GM19023 (cell line): ENCODE data around the gene TROAP.
"Not testable (repeated sequence)": the region's sequence is repeated elsewhere in the genome, so short reads cannot be mapped to it uniquely, and the experiment has no call there.

Experiments
- ATAC-seq: cut with Tn5 transposase; IDR thresholded peaks from one replicate; pipeline ENCODE4 v1.9.1; 2021; ENCODE audit warnings: mild to moderate bottlenecking, moderate library complexity; ENCODE audit not compliant: unreplicated experiment

Gene TROAP

GRCh38 chr12:49294086-49294803 is 28.8 kb upstream of the TROAP start:
- ATAC-seq: no peak

DNA sequence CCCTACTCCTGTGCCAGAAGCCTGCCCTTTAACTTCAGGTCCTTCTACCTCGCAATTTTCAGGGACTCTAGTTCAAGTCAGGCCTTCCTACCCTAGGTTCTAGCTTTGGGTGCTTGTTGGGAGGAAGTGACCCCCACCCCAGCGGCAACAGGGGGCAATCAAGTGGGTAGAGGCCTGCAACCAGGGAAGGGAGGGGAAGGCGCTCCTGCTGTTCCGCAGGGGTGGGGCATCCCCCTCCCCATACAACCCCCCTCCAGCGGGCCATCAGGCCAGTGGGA is 28.3 kb upstream of the TROAP start:
- ATAC-seq: no peak

DNA sequence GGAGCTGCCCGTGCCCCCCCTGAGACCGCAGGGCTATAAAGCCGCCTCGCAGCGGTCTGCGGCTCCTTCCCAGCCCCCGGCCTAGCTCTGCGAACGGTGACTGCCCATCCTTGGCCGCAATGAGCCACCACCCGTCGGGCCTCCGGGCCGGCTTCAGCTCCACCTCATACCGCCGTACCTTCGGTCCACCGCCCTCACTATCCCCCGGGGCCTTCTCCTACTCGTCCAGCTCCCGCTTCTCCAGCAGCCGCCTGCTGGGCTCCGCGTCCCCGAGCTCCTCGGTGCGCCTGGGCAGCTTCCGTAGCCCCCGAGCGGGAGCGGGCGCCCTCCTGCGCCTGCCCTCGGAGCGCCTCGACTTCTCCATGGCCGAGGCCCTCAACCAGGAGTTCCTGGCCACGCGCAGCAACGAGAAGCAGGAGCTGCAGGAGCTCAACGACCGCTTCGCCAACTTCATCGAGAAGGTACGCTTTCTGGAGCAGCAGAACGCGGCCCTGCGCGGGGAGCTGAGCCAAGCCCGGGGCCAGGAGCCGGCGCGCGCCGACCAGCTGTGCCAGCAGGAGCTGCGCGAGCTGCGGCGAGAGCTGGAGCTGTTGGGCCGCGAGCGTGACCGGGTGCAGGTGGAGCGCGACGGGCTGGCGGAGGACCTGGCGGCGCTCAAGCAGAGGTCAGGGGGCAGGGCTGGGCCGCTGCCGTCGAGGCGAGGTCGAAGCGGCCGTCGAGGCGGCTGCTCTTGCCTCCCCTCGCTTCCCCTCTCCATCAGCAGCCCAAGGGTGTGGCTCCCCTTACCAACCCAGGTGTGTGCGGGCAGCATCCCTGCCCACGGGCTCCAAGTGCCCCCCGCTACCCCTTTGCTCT is 27.7 kb upstream of the TROAP start, which contains the start of gene PRPH:
TSS of gene PRPH (plus strand) at position 66 of the 855 bp plus-strand sequence. CDS start at position 120, 54 bp downstream.
- no peak for ATAC-seq

GRCh38 chr12:49296034-49296835 is 26.8 kb upstream of the TROAP start:
- no peak for ATAC-seq

DNA sequence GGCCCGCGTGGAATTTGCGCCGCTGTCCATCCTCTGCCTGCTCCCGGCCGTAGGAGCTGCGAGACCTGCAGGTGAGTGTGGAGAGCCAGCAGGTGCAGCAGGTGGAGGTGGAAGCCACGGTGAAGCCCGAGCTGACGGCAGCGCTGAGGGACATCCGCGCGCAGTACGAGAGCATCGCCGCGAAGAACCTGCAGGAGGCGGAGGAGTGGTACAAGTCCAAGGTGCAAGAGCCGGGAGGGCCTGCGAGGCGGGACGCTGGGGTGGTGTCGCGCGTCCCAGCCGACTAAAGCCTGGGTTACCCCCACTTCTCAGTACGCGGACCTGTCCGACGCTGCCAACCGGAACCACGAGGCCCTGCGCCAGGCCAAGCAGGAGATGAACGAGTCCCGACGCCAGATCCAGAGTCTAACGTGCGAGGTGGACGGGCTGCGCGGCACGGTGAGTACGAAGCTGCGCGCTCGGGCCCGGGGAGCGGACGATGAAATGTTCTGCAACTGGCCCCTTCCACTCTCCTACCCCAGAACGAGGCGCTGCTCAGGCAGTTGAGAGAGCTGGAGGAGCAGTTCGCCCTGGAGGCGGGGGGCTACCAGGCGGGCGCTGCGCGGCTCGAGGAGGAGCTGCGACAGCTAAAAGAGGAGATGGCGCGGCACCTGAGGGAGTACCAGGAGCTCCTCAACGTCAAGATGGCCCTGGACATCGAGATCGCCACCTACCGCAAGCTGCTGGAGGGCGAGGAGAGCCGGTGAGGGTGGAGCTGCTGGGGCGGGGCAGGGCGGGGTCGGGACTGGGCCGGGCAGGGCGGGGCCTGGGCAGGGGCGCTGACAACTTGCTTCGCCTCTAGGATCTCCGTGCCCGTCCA is 26.0 kb upstream of the TROAP start:
- ATAC-seq: no peak

- no peak for ATAC-seq
These were observed 25.4 kb upstream of the TROAP start for GRCh38 chr12:49297695-49298060.

DNA sequence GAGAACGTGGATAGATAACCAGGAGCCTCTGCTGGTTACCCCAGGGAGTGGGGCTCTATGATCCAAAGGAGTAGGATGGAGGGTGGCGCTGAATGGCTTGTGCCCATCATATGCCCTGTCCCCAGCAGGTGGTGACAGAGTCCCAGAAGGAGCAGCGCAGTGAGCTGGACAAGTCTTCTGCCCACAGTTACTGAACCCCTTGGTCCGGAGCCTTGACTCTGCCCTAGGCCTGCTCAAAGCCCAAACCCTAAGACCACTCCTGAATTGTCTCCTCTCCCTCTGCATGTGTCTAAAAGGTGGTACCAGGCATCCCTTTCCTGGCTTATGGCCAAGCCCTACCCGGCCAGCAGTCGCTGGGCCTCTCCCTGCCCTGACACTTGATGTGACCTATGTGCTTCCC is 24.9 kb upstream of the TROAP start:
- no peak for ATAC-seq

DNA sequence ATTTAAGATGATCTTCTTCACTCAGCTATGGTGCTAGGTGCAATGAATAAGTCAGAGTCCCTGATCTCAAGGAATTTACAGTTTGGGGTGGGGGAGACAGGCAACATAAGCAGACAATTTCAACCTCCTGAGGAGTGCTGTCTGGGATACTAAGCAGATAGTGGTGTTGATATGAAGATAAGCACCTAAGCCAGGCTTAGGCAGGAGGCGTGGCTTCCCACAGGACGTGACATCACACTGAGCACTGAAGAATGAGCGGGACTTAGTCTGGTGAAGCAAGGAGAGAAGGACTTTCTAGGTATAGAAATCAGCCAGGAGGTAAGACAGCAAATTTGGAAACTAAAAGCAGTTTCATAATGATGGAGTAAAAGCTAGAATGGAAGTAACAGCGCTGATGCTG is 21.3 kb upstream of the TROAP start:
- ATAC-seq: no peak

DNA sequence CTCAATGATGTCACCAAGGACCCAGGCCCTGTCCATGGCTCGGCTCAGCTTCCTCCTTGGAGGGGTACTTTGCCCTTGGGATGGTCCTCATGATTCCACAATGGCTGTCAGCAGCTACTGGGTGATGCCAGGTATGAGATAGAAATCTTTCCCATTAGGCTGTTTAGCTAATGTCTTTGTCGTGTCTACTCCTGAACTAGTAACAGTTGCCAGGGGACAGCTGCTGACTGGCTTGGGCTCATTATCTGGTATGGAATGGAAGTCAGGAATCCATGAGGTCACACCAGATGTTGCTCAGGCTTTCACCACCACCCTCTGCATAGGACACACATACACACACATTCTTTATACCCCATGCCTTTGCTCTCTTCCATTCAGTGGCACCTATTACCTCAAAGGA is 18.9 kb upstream of the TROAP start:
- no peak for ATAC-seq

GRCh38 chr12:49305762-49306510 is 17.1 kb upstream of the TROAP start:
- ATAC-seq: no peak

DNA sequence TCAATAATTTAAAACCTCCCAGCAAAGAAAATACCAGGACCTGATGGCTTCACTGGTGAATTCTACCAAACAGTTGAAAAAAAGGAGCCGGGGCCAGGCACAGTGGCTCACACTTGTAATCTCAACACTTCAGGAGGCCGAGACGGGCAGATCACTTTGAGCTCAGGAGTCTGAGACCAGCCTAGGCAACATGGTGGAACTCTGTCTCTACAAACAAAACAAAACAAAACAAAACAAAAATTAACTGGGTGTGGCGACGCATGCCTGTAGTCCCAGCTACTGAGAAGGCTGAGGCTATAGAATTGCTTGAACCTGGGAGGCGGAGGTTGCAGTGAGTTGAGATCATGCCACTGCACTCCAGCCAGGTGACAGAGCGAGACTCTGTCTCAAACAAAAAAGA is 13.7 kb upstream of the TROAP start:
- no peak for ATAC-seq

GRCh38 chr12:49310451-49311000 is 12.5 kb upstream of the TROAP start:
- not testable (repeated sequence) for ATAC-seq

GRCh38 chr12:49314811-49315210 is 8.2 kb upstream of the TROAP start:
- no peak for ATAC-seq

GRCh38 chr12:49317118-49317517 is 5.9 kb upstream of the TROAP start:
- not testable (repeated sequence) for ATAC-seq

DNA sequence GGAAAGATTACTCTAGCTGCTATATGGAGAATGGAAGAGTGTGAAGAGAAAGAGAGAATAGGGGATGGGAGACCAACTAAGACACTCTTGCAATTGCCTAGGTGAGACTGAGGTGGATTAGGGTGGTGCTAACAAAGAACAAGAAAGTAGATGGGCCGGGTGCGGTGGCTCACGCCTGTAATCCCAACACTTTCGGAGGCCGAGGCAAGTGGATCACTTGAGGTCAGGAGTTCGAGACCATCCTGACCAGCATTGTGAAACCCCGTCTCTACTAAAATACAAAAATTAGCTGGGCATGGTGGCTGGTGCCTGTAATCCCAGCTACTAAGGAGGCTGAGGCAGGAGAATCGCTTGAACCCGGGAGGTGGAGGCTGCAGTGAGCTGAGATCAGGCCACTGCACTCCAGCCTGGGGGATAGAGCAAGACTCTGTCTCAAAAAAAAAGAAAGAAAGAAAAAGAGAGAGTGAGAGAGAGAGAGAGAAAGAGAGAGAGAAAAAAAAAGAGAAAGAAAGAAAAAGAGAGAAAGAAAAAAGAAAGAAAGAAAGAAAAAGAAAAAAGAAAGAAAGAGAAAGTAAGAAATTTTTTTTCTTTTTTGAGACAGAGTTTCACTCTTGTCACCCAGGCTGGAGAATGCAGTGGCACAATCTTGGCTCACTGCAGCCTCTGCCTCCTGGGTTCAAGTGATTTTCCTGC is 2.5 kb upstream of the TROAP start:
- ATAC-seq: not testable (repeated sequence)

DNA sequence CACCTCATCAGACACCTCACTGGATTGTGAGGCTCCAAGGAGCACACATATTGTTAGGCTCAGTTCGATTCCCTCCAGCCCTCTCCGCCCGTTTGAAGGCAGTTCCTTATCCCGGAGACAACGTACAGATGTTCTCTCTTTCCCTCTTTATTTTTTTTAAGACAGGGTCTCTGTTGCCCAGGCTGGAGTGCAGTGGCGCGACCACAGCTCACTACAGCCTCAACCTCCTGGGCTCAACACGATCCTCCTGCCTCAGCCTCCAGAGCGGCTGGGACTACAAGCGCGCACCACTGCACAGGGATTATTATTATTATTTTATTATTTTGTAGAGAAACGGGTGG is 718 bp upstream of the TROAP start:
- ATAC-seq: no peak

- ATAC-seq: no peak
These were observed 556 bp downstream of the TROAP start for GRCh38 chr12:49323524-49324097.

DNA sequence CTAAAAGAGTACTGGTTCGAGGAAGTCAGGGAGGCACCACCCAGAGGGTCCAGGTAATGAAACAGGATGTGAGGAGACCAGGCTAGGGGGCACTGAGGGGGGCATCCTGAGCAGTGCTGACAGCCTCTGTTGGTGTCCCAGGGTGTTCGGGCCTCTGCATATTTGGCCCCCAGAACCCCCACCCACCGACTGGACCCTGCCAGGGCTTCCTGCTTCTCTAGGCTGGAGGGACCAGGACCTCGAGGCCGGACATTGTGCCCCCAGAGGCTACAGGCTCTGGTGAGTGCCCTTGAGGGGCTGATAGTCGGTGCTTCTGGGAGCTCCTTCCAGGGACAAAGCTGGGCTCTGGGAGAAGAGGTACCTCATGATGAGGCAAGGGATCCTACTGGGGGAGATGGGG is 2.6 kb downstream of the TROAP start:
- ATAC-seq: no peak

GRCh38 chr12:49327368-49327767 is 4.3 kb downstream of the TROAP start:
- no peak for ATAC-seq
